A673 (cell line): ENCODE measurements around the gene VMO1.

Experiments
- EZH2 ChIP-seq: fragments of 200-600 bp; sonication (generic); IDR thresholded peaks from 2 replicates; pipeline ENCODE4 v1.6.1; 2017; ENCODE audit warnings: borderline replicate concordance, low read depth, mild to moderate bottlenecking, mixed read lengths, antibody characterized with exemption, low read length; ENCODE audit not compliant: poor library complexity, severe bottlenecking
- TF ChIP-seq, protein P1 (sequence below): fragments of 300-800, 200-600 bp; sonication (generic); conservative IDR thresholded peaks from 2 replicates; pipeline ENCODE4 v1.5.1; 2017; ENCODE audit warnings: low read depth, mild to moderate bottlenecking, antibody characterized with exemption, low read length, moderate library complexity, mixed read lengths

- TF ChIP-seq, protein P1, sequence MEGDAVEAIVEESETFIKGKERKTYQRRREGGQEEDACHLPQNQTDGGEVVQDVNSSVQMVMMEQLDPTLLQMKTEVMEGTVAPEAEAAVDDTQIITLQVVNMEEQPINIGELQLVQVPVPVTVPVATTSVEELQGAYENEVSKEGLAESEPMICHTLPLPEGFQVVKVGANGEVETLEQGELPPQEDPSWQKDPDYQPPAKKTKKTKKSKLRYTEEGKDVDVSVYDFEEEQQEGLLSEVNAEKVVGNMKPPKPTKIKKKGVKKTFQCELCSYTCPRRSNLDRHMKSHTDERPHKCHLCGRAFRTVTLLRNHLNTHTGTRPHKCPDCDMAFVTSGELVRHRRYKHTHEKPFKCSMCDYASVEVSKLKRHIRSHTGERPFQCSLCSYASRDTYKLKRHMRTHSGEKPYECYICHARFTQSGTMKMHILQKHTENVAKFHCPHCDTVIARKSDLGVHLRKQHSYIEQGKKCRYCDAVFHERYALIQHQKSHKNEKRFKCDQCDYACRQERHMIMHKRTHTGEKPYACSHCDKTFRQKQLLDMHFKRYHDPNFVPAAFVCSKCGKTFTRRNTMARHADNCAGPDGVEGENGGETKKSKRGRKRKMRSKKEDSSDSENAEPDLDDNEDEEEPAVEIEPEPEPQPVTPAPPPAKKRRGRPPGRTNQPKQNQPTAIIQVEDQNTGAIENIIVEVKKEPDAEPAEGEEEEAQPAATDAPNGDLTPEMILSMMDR, result no peak
- no peak for TF ChIP-seq EZH2
These were observed 4.5 kb upstream of the VMO1 start for GRCh38 chr17:4790705-4791088.
